ENCODE results near the gene ILRUN.
A peak's percentile ranks its signal among the peaks of the same experiment; 100 is the strongest.
"Not testable (repeated sequence)": the region's sequence is repeated elsewhere in the genome, so short reads cannot be mapped to it uniquely, and the experiment has no call there.

The ILRUN gene

DNA sequence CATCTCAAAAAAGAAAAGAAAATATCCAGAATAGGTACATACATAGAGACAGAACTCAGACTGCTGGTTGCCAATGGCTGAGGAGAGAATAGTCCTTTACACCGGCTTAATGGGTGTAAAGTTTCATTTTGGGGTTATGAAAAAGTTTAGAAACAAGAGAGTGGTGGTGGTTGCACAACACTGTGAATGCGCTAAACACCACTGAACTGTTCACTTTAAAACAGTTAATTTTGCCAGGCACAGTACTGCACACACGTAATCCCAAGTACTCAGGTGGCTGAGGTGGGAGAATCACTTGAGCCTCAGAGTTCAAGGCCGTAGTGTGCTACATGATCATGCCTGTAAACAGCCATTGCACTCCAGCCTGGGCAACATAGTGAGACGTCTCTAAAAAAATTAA lies 7.6 kb downstream of the ILRUN start:
- POLR2A ChIA-PET (ENCODE audit: low non-redundant PET): no interaction called here
- DNase-seq (ENCODE audit: low spot score): no peak
- CTCF ChIA-PET: no interaction called here
- TF ChIP-seq, protein P1, sequence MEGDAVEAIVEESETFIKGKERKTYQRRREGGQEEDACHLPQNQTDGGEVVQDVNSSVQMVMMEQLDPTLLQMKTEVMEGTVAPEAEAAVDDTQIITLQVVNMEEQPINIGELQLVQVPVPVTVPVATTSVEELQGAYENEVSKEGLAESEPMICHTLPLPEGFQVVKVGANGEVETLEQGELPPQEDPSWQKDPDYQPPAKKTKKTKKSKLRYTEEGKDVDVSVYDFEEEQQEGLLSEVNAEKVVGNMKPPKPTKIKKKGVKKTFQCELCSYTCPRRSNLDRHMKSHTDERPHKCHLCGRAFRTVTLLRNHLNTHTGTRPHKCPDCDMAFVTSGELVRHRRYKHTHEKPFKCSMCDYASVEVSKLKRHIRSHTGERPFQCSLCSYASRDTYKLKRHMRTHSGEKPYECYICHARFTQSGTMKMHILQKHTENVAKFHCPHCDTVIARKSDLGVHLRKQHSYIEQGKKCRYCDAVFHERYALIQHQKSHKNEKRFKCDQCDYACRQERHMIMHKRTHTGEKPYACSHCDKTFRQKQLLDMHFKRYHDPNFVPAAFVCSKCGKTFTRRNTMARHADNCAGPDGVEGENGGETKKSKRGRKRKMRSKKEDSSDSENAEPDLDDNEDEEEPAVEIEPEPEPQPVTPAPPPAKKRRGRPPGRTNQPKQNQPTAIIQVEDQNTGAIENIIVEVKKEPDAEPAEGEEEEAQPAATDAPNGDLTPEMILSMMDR (conservative IDR thresholded peaks at IDR 0.05; ENCODE audit: low read depth): no peak
- H3K27ac ChIP-seq: no peak overlapping the region

DNA sequence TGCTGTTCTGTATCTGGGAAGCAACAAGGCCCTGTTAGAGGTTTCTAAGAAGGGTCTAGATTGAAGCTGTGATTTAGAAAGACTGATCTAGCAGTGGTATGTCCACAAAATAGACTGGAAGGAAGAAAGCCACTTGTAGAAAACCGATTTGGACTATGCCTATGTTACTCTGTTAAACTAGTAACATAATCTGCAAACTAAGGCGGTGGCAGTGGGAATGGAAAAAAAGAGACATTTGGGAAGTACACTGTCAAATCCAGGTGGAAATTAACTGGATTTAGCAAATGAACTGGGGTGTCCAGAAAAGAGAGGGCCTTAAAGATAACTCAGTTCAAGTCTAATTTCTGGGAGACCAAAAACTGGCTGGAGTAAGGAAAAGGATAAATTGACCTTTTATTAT lies 11.6 kb downstream of the ILRUN start:
- ChIA-PET CTCF (no interaction called here), POLR2A (ENCODE audit: low non-redundant PET) (no interaction called here)
- no peak overlapping the region for H3K27ac ChIP-seq
- DNase-seq (ENCODE audit: low spot score): no peak
- TF ChIP-seq, protein P1 (conservative IDR thresholded peaks at IDR 0.05; ENCODE audit: low read depth): no peak

DNA sequence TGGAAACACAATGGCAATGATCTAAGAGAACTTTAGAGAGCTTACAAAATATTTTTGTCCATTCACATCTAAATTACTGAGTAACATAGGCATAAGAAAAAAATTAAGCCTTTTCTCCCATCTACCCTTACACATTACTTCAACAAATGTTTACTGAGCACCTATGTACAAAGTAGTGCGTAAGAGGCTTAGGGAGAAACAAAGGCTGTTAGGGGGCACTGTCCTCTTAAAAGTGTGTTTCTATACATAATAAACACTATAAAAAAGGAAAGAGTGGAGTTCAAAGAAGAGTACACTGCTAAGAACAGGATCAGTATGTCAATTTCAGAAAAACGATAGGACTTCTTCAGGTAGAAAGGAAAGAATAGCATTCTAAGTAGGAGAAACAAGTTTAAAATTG lies 12.2 kb downstream of the ILRUN start:
- TF ChIP-seq, protein P1 (conservative IDR thresholded peaks at IDR 0.05; ENCODE audit: low read depth): no peak
- H3K27ac ChIP-seq: no peak overlapping the region
- POLR2A ChIA-PET (ENCODE audit: low non-redundant PET): no interaction called here
- CTCF ChIA-PET: no interaction called here
- no peak for DNase-seq (ENCODE audit: low spot score)

DNA sequence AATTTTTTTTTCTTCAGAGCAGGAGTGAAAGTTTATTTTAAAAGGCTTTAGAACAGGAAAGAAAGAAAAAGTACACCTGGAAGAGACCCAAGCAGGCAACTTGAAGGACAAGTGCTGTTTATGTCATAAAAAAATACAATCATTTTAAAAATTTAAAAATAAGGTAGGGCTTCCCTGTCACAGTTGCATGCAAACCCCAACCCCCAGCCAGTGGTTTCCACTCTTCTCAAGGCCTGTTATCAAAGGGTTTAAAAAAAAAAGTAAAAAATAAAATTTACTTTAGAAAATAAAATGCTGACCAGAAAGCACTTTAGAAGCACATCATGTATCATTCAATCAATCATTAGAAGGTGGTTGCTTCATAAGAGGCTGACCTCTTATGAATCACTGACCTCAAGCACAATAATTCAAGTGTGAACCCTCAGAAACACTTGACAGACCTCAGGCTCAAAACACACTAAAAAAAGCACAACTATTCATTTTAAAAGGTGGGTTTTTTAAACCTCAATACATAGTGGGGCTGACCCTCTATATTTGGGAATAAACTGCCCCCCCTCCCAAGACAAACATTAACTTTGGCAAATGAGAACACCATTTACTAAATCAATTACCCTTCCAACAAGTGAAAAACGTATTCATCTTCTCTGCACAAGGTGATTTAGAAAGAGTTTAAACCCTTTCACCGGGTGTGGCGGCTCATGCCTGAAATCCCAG lies 15.6 kb downstream of the ILRUN start:
- peak overlapping the region; percentile 71 for H3K27ac ChIP-seq
- ChIA-PET POLR2A (ENCODE audit: low non-redundant PET) (no interaction called here), CTCF (interaction anchor here (0.7 kb wide), 1 partner anchor 1384 kb away, joined by 3 read pairs; no protein-coding TSS in a partner anchor)
- TF ChIP-seq, protein P1 (conservative IDR thresholded peaks at IDR 0.05; ENCODE audit: low read depth): no peak
- peak; percentile 74 for DNase-seq (ENCODE audit: low spot score)

DNA sequence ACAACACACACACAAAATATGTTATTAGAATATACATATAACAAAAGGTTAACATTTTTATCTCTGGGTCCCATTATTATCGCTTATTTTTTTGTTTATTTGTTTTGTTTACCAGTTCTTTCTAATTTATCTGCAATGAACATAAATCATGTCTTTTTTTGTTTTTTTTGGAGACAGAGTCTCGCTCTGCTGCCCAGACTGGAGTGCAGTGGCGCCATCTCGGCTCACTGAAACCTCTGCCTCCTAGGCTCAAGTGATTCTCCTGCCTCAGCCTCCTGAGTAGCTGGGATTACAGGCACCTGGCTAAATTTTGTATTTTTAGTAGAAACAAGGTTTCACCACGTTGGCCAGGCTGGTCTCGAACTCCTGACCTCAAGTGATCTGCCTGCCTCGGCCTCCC lies 16.3 kb downstream of the ILRUN start:
- DNase-seq (ENCODE audit: low spot score); POLR2A ChIA-PET (ENCODE audit: low non-redundant PET); CTCF ChIA-PET: not testable (repeated sequence)
- peak overlapping the region; percentile 71 for H3K27ac ChIP-seq

DNA sequence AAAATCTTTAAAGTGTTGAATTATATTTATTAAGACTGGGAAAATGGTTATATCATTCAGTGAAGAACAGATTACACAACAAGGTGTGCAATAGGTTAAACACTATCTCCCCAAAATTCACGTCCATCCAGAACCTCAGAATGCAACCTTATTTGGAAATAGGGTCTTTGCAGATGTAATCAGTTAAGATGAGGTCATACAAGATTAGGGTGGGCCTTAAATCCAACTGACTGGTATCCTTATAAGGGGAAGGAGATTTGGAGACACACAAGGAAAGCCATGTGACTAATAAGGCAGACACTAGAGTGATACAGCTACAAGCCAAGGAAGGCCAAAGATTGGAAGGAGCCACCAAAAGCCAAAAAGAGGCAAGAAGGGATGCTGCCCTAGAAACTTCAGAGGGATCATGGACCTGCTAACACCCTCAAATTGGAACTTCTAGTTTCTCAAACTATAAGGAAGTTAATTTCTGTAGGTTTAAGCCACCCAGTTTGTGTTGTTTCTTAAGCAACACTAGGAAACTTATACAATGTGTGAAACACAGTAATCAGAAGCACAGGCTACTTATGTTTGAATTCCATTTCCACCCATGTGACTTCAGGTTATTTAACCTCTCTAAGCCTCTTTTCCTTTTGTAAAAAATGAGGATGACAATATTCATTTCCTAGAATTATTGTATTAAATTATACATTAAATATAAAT lies 16.9 kb downstream of the ILRUN start:
- ChIA-PET POLR2A (ENCODE audit: low non-redundant PET) (no interaction called here), CTCF (no interaction called here)
- no peak for DNase-seq (ENCODE audit: low spot score)
- no peak overlapping the region for H3K27ac ChIP-seq
- TF ChIP-seq, protein P1 (conservative IDR thresholded peaks at IDR 0.05; ENCODE audit: low read depth): no peak

DNA sequence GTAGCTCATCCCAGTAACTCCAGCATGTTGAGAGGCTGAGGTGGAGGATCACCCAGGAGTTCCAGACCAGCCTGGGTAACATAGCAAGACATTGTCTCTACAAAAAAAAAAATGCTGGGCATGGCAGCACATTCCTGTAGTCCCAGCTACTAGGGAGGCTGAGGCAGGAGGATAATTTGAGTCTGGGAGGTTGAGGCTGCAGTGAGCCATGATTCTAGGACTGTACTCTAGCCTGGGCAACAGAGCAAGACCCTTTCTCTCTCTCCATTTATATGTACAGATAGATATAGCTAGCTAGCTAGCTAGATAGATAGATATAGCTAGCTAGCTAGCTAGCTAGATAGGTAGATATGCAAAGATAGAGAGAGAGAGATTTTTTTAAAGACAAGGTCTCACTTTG lies 20.4 kb downstream of the ILRUN start:
- ChIA-PET POLR2A (ENCODE audit: low non-redundant PET) (no interaction called here), CTCF (no interaction called here)
- TF ChIP-seq, protein P1 (conservative IDR thresholded peaks at IDR 0.05; ENCODE audit: low read depth): no peak
- DNase-seq (ENCODE audit: low spot score): no peak
- H3K27ac ChIP-seq: no peak overlapping the region

DNA sequence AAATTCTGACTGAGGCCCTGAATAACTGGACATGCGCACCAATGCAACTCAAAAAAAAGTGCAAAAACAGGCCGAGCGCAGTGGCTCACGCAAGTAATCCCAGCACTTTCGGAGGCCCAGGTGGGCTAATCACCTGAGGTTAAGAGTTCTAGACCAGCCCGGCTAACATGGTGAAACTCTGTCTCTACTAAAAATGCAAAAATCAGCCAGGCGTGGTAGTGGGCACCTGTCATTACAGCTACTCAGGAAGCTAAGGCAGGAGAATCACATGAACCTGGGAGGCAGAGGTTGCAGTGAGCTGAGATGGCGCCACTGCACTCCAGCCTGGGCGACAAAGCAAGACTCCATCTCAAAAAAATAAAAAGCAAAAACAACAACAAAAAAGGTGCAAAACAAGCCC lies 21.6 kb downstream of the ILRUN start:
- DNase-seq (ENCODE audit: low spot score); CTCF ChIA-PET; POLR2A ChIA-PET (ENCODE audit: low non-redundant PET); H3K27ac ChIP-seq: not testable (repeated sequence)
